Stimulated activated CD8-positive, alpha-beta memory T cell treated with anti-CD3 and anti-CD28 coated beads, Interleukin-15, amount 100 ng/mL, for 4 hours (primary cell): ENCODE data around the gene PSMD9.
"Not testable (repeated sequence)": the region's sequence is repeated elsewhere in the genome, so short reads cannot be mapped to it uniquely, and the experiment has no call there.

Experiments used
- DNase-seq, 2 donors: peaks; one replicate each; pipeline ENCODE4 v3.0.0-alpha.2; 2020; ENCODE audit warnings: low read depth in 2 of 2

Gene PSMD9, protein sequence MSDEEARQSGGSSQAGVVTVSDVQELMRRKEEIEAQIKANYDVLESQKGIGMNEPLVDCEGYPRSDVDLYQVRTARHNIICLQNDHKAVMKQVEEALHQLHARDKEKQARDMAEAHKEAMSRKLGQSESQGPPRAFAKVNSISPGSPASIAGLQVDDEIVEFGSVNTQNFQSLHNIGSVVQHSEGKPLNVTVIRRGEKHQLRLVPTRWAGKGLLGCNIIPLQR

GRCh38 chr12:121888478-121889273, at the start of gene PSMD9:
PSMD9 (plus strand) TSS chr12:121888790; CDS start chr12:121888857, 67 bp downstream.
- DNase-seq, result peak; percentile 95

GRCh38 chr12:121839106-121839992, 49.2 kb upstream of the PSMD9 start:
- peak; percentile 98 for DNase-seq

GRCh38 chr12:121839993-121840761, 48.4 kb upstream of the PSMD9 start:
- no peak for DNase-seq

- no peak for DNase-seq
Measured at GRCh38 chr12:121843236-121843982, 45.2 kb upstream of the PSMD9 start.

DNA sequence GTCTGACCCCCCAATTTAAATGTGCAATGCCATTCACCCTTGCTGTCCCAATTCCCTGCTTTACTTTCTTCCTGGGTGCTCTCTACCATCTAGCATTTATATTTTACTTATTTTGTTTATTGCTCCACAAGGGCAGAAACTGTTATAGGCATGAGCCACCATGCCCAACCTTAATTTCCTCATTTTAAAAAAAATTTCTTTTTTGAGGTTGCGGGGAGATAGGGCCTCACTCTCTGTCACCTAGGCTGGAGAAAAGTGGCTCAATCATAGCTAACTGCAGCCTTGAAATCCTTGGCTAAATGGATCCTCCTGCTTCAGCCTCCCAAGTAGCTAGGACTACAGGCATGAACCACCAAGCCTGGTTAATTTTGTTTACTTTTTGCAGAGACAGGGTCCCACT, 42.9 kb upstream of the PSMD9 start:
- DNase-seq, result no peak

GRCh38 chr12:121849211-121849610, 39.4 kb upstream of the PSMD9 start:
- DNase-seq, result no peak

GRCh38 chr12:121849665-121850064, 38.9 kb upstream of the PSMD9 start:
- DNase-seq, result no peak

GRCh38 chr12:121852392-121852791, 36.2 kb upstream of the PSMD9 start:
- DNase-seq, result not testable (repeated sequence)

DNA sequence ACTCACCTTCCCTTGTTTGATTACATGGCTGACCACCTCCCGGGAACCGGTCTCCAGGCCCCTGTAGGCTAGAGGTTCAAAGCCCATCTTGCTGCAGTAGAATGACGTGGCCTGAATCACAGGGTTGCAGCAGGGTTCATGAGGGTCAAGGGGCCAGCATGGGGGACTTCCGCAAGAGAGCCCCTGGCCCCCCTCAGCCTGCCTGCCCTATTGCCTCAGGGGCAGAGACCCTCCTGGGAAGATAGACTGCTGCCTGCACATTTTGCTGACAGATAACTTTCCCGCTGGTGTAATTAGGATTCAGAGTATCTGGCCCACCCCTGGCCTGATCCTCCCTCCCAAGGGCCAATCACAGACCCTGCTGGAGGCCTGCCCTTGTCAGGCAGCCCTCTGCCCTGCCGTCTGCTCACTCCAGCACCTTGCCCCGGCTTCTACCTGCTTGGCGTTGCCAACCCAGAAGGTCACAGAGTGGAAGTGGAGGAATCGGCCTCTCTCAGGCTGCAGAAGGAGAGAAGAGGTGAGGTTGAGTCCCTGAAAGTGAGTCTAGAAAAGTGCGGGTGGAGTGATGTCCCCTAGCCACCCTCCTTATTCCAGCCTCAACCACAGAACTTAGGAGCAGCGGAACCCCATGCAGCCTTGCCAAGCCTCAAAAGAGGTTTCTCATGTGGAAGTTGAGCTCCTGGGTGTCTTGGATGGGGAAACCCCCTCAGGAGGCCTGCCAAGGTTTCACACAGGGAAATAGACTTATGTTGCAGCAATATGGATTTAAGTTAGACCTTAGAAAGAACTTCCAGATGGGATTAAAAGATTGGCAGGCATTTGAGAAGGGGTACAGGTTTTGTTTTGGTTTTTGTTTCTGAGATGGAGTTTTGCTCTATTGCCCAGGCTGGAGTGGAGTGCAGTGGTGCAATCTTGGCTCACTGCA, 31.0 kb upstream of the PSMD9 start:
- DNase-seq, result no peak

DNA sequence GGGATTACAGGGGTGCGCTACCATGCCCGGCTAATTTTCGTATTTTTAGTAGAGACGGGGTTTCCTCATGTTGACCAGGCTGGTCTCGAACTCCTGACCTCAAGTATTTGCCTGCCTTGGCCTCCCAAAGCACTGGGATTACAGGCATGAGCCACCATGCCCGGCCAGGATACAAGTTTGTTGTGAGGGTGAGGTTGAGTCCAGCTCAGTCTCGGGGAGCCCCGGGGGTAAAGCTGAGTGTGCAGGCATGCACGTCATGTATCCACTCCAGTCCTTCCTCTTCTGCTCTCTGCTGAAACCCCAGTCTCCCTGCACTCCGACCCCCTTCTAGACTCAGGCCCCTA, 30.3 kb upstream of the PSMD9 start:
- DNase-seq, result no peak

GRCh38 chr12:121858662-121859572, 29.7 kb upstream of the PSMD9 start, which contains the start of gene HPD:
HPD (minus strand) TSS chr12:121858859; CDS start chr12:121858823, 36 bp downstream.
- no peak for DNase-seq

GRCh38 chr12:121860257-121860656, 28.3 kb upstream of the PSMD9 start:
- no peak for DNase-seq

DNA sequence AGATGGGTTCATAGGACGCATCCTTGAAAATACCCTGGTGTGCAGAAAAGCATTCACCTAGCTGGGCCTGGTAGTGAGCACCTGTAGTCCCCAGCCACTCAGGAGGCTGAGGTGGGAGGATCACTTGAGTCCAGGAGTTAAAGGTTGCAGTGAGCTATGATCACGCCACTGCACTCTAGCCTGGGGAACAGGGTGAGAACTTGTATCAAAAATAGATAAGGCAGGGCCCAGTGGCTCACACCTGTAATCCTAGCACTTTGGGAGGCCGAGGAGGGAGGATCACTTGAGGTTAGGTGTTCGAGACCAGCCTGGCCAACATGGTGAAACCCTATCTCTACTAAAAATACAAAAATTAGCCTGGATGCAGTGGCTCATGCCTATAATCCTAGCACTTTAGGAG, 27.9 kb upstream of the PSMD9 start:
- DNase-seq, result not testable (repeated sequence)

DNA sequence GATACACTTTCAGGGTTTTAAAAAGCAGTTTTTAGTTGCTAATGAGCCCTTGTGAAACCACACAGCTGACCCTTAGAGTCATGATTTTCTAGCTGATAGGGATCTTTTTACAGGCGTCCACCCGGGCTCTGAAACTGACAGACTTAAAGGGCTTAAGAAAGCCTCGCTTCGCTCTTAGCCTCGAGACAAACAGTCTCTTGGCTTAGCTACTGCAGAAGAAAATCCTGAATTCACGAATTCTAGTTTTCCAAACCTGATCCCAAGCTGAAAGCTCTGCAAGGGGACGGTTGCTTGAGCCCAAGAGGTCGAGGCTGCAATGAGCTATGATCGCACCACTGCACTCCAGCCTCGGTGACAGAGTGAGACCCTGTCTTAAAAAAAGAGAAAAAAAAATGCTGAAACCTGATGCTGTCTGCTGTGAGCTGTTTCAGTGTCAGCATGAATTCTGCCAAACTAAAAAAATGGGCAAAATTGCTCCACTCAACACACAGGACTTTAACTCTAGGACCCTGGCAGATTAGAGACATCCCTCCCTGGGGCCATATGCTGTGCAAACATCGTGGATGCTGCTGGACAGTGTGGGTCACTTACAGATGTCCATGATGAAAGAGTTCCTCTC, 26.8 kb upstream of the PSMD9 start:
- DNase-seq, result no peak

- no peak for DNase-seq
Measured at GRCh38 chr12:121866331-121866730, 22.3 kb upstream of the PSMD9 start.

GRCh38 chr12:121869229-121869628, 19.4 kb upstream of the PSMD9 start:
- not testable (repeated sequence) for DNase-seq

GRCh38 chr12:121871467-121871866, 17.1 kb upstream of the PSMD9 start:
- DNase-seq, result no peak

GRCh38 chr12:121872546-121873215, 15.9 kb upstream of the PSMD9 start:
- no peak for DNase-seq
